Stomach (tissue), 9 donors: Measurements from ENCODE around the gene CYP21A2. TPM values are rescaled to one million over a fixed set of nuclear protein-coding genes. Genes with fewer than 3 reads are reported as not detected.

ENCODE experiments used
- DNase-seq, 2 donors: peaks; one replicate each; pipeline versions ENCODE4 v3.0.0 to v3.0.0-alpha.2; 2013 to 2019
- H3K27ac ChIP-seq, 5 donors: fragments of 200-600 bp in 4 of 5; sonication (generic) in 4 of 5; one replicate each; pipeline ENCODE4 v1.5.1; 2013 to 2019; ENCODE audit warnings: mild to moderate bottlenecking in 1 of 5, moderate library complexity in 1 of 5
- H3K27me3 ChIP-seq, 3 donors: fragments of 200-600 bp; sonication (generic); one replicate each; pipeline ENCODE4 v1.5.1; 2017 to 2019; ENCODE audit warnings: mixed run types in 1 of 3
- H3K36me3 ChIP-seq, 4 donors: fragments of 200-600 bp; sonication (generic); 1 replicate in 3 of 4; 2 replicates in 1 of 4; pipeline ENCODE4 v1.5.1; 2016 to 2019
- H3K4me1 ChIP-seq, 4 donors: fragments of 200-600 bp; sonication (generic); one replicate each; pipeline ENCODE4 v1.5.1; 2016 to 2019
- H3K4me3 ChIP-seq, 4 donors: fragments of 200-600 bp; sonication (generic) in 3 of 4; one replicate each; pipeline ENCODE4 v1.5.1; 2016 to 2019; ENCODE audit warnings: mild to moderate bottlenecking in 1 of 4
- H3K9me3 ChIP-seq, 4 donors: fragments of 200-600 bp; sonication (generic); one replicate each; pipeline ENCODE4 v1.5.1; 2016 to 2019
- CTCF ChIP-seq, 7 experiments: fragments of 450-650 bp in 4 of 7; fragments of 200-600 bp in 3 of 7; sonication (generic) in 3 of 7; IDR thresholded peaks; one replicate each; pipeline ENCODE4 v1.5.1; 2016 to 2019; ENCODE audit warnings: antibody characterized with exemption in 7 of 7, control low read depth in 2 of 7, mild to moderate bottlenecking in 1 of 7
- EP300 ChIP-seq: sonication (generic); formaldehyde crosslinking; IDR thresholded peaks from one replicate; pipeline ENCODE4 v1.6.1; 2017; ENCODE audit warnings: antibody characterized with exemption
- POLR2A ChIP-seq, 4 donors: fragments of 450-650 bp; IDR thresholded peaks; one replicate each; pipeline ENCODE4 v1.6.1; 2016; ENCODE audit warnings: antibody characterized with exemption in 4 of 4, control low read depth in 2 of 4, mild to moderate bottlenecking in 1 of 4, moderate library complexity in 1 of 4
- POLR2AphosphoS5 ChIP-seq, 3 donors: sonication (generic); formaldehyde crosslinking; IDR thresholded peaks; one replicate each; pipeline ENCODE4 v1.6.1; 2016; ENCODE audit warnings: antibody characterized with exemption in 3 of 3
- WGBS, 5 donors: extraction: QIAGEN DNeasy Blood & Tissue Kit in 3 of 5; methylation state at CpG; one replicate each; pipeline versions ENCODE4 v1.1.5 to v1.1.7; 2013 to 2018; 5-methylcytosine and 5-hydroxymethylcytosine counted together
- intact Hi-C: fragments of 100-400 bp; cut with DNase I; formaldehyde crosslinking; loops from one replicate; pipeline ENCODE4 v1.15.1; 2023; ENCODE audit warnings: low total_unique reads
- polyA plus RNA-seq, 3 donors: library from polyadenylated mRNA; stranded (reverse); fragments of 200-250 nt; gene quantifications; one replicate each; pipeline ENCODE4 v1.2.3, GENCODE V29; 2013
- total RNA-seq, 5 donors: library from RNA; depleted of rRNA; stranded (reverse); fragments of >200 nt; gene quantifications; one replicate each; pipeline versions ENCODE4 v1.1.0 to v1.2.3, GENCODE V29; 2014 to 2016
- donor health status: healthy with polysubstance abuse.
- donor health status: Bipolar disorder and iron deficiency.
- donor health status: healthy.

Gene CYP21A2
- total and polyA plus RNA-seq, 8 donors: 1.3 to 23.8 (median 1.4) TPM; not detected in 5

- Histone ChIP-seq H3K4me1 (no peaks in the 10 kb centered on the region), H3K36me3 (peaks cover 0 to 46% (median 39%) of the 10 kb centered on the region in 4 donors), H3K27ac (peak overlapping the region in 2 of 5 donors; percentile 32 to 53), H3K9me3 (no peaks in the 10 kb centered on the region), H3K4me3 (no peak overlapping the region), H3K27me3 (no peaks in the 10 kb centered on the region)
- WGBS, 5 donors: 78 to 85% (median 82%) methylated on average over 23 to 24 of the region's 24 CpGs
- no peak for DNase-seq
- intact Hi-C loops: no loop called here
- TF ChIP-seq POLR2A (IDR thresholded peaks at IDR 0.05) (no peak), POLR2AphosphoS5 (IDR thresholded peaks at IDR 0.05) (no peak), CTCF (IDR thresholded peaks at IDR 0.05) (no peak), EP300 (no peak)
Observed at GRCh38 chr6:32069878-32070515, 31.8 kb downstream of the CYP21A2 start.

- Histone ChIP-seq H3K4me3 (no peak overlapping the region), H3K4me1 (no peaks in the 10 kb centered on the region), H3K36me3 (peaks cover 0 to 46% (median 39%) of the 10 kb centered on the region in 4 donors), H3K27me3 (no peaks in the 10 kb centered on the region), H3K9me3 (no peaks in the 10 kb centered on the region), H3K27ac (peak overlapping the region in 4 of 5 donors; percentile 19 to 53 (median 30))
- DNase-seq: peak in 1 of 2 donors; percentile 61
- TF ChIP-seq POLR2A (IDR thresholded peaks at IDR 0.05) (no peak), CTCF (IDR thresholded peaks at IDR 0.05) (no peak), POLR2AphosphoS5 (IDR thresholded peaks at IDR 0.05) (no peak), EP300 (no peak)
- WGBS, 5 donors: 73 to 86% (median 81%) methylated on average over 15 to 16 of the region's 16 CpGs
- intact Hi-C loops: no loop called here
Observed at GRCh38 chr6:32070814-32071543, 32.8 kb downstream of the CYP21A2 start.

- H3K27me3 ChIP-seq: no peaks in the 10 kb centered on the region
- H3K36me3 ChIP-seq: peaks cover 0 to 43% (median 36%) of the 10 kb centered on the region in 4 donors
- DNase-seq: no peak
- intact Hi-C loops: no loop called here
- no peak overlapping the region for H3K27ac ChIP-seq
- H3K4me1 ChIP-seq: no peaks in the 10 kb centered on the region
- WGBS, 5 donors: 75 to 89% (median 81%) methylated on average over 3 of the region's 3 CpGs
- H3K9me3 ChIP-seq: no peaks in the 10 kb centered on the region
- TF ChIP-seq EP300: no peak
- TF ChIP-seq POLR2A (IDR thresholded peaks at IDR 0.05): no peak
- no peak for TF ChIP-seq CTCF (IDR thresholded peaks at IDR 0.05)
- TF ChIP-seq POLR2AphosphoS5 (IDR thresholded peaks at IDR 0.05): no peak
- H3K4me3 ChIP-seq: no peak overlapping the region
Observed at GRCh38 chr6:32073101-32073500, 34.9 kb downstream of the CYP21A2 start.

- 87 to 93% (median 90%) methylated on average over 10 of the region's 10 CpGs for WGBS, 5 donors
- TF ChIP-seq EP300 (no peak), POLR2A (IDR thresholded peaks at IDR 0.05) (no peak), POLR2AphosphoS5 (IDR thresholded peaks at IDR 0.05) (no peak), CTCF (IDR thresholded peaks at IDR 0.05) (no peak)
- intact Hi-C loops: no loop called here
- DNase-seq: no peak
- Histone ChIP-seq H3K36me3 (peaks cover 0 to 40% (median 34%) of the 10 kb centered on the region in 4 donors), H3K27ac (no peak overlapping the region), H3K27me3 (no peaks in the 10 kb centered on the region), H3K4me3 (no peak overlapping the region), H3K4me1 (no peaks in the 10 kb centered on the region), H3K9me3 (no peaks in the 10 kb centered on the region)
Observed at GRCh38 chr6:32073613-32074012, 35.4 kb downstream of the CYP21A2 start.
